AG10803 (cell line): ENCODE data around the gene EFTUD2.

ENCODE experiments used
- DNase-seq: peaks from one replicate; pipeline ENCODE4 v3.0.0; 2010; ENCODE audit warnings: low read depth
- H3K4me3 ChIP-seq: 2 replicates; pipeline ENCODE4 v1.5.1; 2011; ENCODE audit warnings: mild to moderate bottlenecking, low read length, control low read depth
- TF ChIP-seq, protein P1 (sequence below): conservative IDR thresholded peaks from 2 replicates; pipeline ENCODE4 v1.5.1; 2011; ENCODE audit warnings: mild to moderate bottlenecking, low read length, control low read depth, inconsistent platforms

EFTUD2 gene

DNA sequence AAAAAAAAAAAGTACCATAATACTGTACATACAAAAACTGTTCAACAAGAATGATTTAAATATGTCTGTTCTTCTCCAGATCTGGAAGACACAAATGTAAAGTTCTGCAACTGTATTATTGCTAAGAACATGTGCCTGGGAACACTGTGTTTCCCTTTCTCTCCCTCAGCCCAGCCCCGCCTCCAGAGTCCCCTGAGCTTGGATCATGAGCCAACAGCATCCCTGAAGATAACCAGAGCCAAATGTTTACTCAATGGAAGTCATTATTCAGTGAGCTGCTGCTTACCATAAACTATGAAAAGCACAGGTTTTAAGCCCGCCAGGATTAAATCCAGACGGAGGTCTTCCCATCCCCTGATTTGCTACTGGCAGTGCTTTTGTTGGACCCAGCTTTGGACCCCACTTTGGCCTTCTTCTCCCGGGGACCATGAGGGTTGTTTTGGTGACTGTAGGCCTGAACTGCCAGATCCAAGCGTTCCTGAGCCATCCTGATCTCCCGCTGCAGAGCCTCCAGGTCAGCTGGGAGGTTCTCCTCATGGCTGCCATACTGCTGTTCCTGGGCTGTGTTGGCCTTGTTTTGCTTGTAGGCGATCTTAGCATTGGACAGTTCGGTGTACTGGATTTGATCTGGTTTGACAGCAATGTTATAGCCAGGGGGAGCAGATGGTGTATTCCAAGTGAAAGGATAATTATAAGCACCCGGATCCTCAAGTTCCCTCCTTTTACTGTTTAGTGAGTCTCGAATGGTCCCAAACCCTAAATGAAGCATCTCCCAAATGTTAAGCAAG is 94.7 kb downstream of the EFTUD2 start:
- TF ChIP-seq, protein P1, sequence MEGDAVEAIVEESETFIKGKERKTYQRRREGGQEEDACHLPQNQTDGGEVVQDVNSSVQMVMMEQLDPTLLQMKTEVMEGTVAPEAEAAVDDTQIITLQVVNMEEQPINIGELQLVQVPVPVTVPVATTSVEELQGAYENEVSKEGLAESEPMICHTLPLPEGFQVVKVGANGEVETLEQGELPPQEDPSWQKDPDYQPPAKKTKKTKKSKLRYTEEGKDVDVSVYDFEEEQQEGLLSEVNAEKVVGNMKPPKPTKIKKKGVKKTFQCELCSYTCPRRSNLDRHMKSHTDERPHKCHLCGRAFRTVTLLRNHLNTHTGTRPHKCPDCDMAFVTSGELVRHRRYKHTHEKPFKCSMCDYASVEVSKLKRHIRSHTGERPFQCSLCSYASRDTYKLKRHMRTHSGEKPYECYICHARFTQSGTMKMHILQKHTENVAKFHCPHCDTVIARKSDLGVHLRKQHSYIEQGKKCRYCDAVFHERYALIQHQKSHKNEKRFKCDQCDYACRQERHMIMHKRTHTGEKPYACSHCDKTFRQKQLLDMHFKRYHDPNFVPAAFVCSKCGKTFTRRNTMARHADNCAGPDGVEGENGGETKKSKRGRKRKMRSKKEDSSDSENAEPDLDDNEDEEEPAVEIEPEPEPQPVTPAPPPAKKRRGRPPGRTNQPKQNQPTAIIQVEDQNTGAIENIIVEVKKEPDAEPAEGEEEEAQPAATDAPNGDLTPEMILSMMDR = no peak
- DNase-seq = no peak
- no peak overlapping the region for H3K4me3 ChIP-seq

DNA sequence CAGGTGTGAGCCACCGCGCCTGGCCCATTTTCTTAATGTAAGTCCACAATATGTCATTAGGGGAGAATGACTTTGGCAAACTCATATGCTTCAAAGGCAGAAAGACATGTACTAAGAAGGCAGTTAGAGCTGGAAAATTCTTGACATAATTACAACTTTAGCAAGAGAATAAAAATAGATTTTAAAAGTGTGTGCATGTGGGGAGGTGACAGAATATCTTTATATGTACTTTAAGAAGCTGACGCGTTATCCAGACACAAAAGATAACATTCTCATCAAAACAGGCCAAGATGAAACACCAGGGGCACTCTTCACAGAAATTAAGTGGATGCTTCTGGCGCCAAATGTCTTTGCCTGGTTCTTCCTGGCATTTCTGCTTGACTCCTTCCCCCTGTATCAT is 97.4 kb downstream of the EFTUD2 start:
- TF ChIP-seq, protein P1 = no peak
- no peak for DNase-seq
- no peak overlapping the region for H3K4me3 ChIP-seq
